ENCODE results near the gene FOXF1.

Gene FOXF1

DNA sequence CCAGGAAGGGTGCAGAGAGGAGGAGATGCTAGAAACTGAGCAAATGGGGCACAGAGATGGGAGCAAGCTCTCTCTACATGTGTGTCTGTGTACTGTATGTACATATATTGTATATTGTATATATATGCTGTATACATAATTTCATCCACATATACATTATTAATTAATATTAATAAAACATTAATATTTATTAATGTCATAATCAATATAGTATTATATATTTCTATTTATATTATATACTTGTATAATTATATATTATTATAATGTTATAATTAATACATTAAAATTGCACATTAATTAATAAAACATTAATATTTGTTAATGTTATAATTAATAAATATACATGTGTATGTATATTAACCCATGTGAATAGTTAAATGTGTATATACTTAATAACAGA is 31.5 kb upstream of the FOXF1 start:
- no peaks in the 10 kb centered on the region for H3K79me2 ChIP-seq (ENCODE audit: control insufficient read depth, low read length)
- H3K4me2 ChIP-seq (ENCODE audit: low read length), result no peak overlapping the region
- TF ChIP-seq EZH2phosphoT487 (IDR thresholded peaks at IDR 0.05; ENCODE audit: borderline replicate concordance, low read length), result no peak
- TF ChIP-seq, protein P1, sequence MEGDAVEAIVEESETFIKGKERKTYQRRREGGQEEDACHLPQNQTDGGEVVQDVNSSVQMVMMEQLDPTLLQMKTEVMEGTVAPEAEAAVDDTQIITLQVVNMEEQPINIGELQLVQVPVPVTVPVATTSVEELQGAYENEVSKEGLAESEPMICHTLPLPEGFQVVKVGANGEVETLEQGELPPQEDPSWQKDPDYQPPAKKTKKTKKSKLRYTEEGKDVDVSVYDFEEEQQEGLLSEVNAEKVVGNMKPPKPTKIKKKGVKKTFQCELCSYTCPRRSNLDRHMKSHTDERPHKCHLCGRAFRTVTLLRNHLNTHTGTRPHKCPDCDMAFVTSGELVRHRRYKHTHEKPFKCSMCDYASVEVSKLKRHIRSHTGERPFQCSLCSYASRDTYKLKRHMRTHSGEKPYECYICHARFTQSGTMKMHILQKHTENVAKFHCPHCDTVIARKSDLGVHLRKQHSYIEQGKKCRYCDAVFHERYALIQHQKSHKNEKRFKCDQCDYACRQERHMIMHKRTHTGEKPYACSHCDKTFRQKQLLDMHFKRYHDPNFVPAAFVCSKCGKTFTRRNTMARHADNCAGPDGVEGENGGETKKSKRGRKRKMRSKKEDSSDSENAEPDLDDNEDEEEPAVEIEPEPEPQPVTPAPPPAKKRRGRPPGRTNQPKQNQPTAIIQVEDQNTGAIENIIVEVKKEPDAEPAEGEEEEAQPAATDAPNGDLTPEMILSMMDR (IDR thresholded peaks at IDR 0.05; ENCODE audit: low read depth, low read length, poor library complexity, severe bottlenecking), result no peak
- H3K4me3 ChIP-seq (ENCODE audit: low read length), result no peak overlapping the region
- H3K9me2 ChIP-seq (replicated peaks; ENCODE audit: control insufficient read depth, low read length), result no peaks in the 10 kb centered on the region
- no peaks in the 10 kb centered on the region for H3K4me1 ChIP-seq (ENCODE audit: control insufficient read depth, low read length)
- no peaks in the 10 kb centered on the region for H3F3A ChIP-seq (ENCODE audit: control insufficient read depth, insufficient read depth)
- no peaks in the 10 kb centered on the region for H4K20me1 ChIP-seq (ENCODE audit: control insufficient read depth, insufficient read depth, low read depth, low read length)
- no peaks in the 10 kb centered on the region for H3K36me3 ChIP-seq (ENCODE audit: control insufficient read depth, low read length)
- H3K9me3 ChIP-seq (ENCODE audit: control insufficient read depth, insufficient read depth, low read length), result no peaks in the 10 kb centered on the region
- no peak overlapping the region for H3K27ac ChIP-seq (ENCODE audit: low read depth, low read length)
- no peaks in the 10 kb centered on the region for H3K27me3 ChIP-seq (ENCODE audit: control insufficient read depth, low read length)

DNA sequence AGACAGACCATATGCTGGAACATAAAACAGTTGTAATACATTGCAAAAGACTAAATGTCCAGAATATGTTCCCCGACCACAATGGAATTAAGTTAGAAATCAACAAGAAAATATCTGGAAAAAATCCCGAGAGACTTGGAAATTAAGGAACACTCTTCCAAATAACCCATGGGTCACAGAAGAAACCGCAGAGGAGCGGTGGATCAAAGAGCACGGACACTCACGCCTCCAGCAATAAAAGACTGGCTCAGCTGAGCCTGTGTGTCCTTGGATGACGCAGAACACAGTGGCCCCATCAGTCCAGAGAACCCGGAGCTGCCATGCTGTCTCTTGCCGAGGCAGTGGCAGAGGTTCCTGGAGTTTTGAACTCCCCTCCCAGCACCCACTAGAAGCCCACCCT is 30.9 kb upstream of the FOXF1 start:
- Histone ChIP-seq H3K9me2 (replicated peaks; ENCODE audit: control insufficient read depth, low read length) (no peaks in the 10 kb centered on the region), H3K79me2 (ENCODE audit: control insufficient read depth, low read length) (no peaks in the 10 kb centered on the region), H3K4me3 (ENCODE audit: low read length) (no peak overlapping the region), H3F3A (ENCODE audit: control insufficient read depth, insufficient read depth) (no peaks in the 10 kb centered on the region), H3K27ac (ENCODE audit: low read depth, low read length) (no peak overlapping the region), H3K27me3 (ENCODE audit: control insufficient read depth, low read length) (no peaks in the 10 kb centered on the region), H4K20me1 (ENCODE audit: control insufficient read depth, insufficient read depth, low read depth, low read length) (no peaks in the 10 kb centered on the region), H3K36me3 (ENCODE audit: control insufficient read depth, low read length) (no peaks in the 10 kb centered on the region), H3K4me1 (ENCODE audit: control insufficient read depth, low read length) (no peaks in the 10 kb centered on the region), H3K9me3 (ENCODE audit: control insufficient read depth, insufficient read depth, low read length) (no peaks in the 10 kb centered on the region), H3K4me2 (ENCODE audit: low read length) (no peak overlapping the region)
- TF ChIP-seq, protein P1 (IDR thresholded peaks at IDR 0.05; ENCODE audit: low read depth, low read length, poor library complexity, severe bottlenecking), result no peak
- no peak for TF ChIP-seq EZH2phosphoT487 (IDR thresholded peaks at IDR 0.05; ENCODE audit: borderline replicate concordance, low read length)

DNA sequence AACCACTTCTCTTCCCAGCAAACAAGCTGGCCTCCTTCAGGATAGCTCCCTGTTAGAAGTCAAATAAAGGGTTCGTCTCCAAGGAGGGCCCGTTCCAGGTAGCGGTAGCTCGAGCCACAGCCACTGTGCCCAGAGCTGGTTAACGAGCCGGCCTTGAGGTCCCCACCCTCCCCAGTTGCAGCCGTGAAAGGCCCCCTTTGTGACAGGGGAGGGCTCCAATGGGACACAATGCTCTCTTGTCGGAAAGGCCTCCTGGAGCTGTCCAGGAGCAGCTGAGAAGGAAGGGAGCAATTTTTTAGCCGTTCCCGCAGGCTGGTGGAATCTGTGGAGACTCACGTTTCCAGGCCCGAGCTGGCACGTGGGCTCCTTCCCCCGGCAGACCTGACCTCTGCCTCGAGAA is 29.9 kb upstream of the FOXF1 start:
- Histone ChIP-seq H3K4me1 (ENCODE audit: control insufficient read depth, low read length) (no peaks in the 10 kb centered on the region), H3F3A (ENCODE audit: control insufficient read depth, insufficient read depth) (no peaks in the 10 kb centered on the region), H3K4me3 (ENCODE audit: low read length) (no peak overlapping the region), H4K20me1 (ENCODE audit: control insufficient read depth, insufficient read depth, low read depth, low read length) (no peaks in the 10 kb centered on the region), H3K9me2 (replicated peaks; ENCODE audit: control insufficient read depth, low read length) (no peaks in the 10 kb centered on the region), H3K79me2 (ENCODE audit: control insufficient read depth, low read length) (no peaks in the 10 kb centered on the region), H3K36me3 (ENCODE audit: control insufficient read depth, low read length) (no peaks in the 10 kb centered on the region), H3K27me3 (ENCODE audit: control insufficient read depth, low read length) (no peaks in the 10 kb centered on the region), H3K9me3 (ENCODE audit: control insufficient read depth, insufficient read depth, low read length) (no peaks in the 10 kb centered on the region), H3K4me2 (ENCODE audit: low read length) (no peak overlapping the region), H3K27ac (ENCODE audit: low read depth, low read length) (no peak overlapping the region)
- TF ChIP-seq, protein P1 (IDR thresholded peaks at IDR 0.05; ENCODE audit: low read depth, low read length, poor library complexity, severe bottlenecking), result no peak
- TF ChIP-seq EZH2phosphoT487 (IDR thresholded peaks at IDR 0.05; ENCODE audit: borderline replicate concordance, low read length), result no peak

DNA sequence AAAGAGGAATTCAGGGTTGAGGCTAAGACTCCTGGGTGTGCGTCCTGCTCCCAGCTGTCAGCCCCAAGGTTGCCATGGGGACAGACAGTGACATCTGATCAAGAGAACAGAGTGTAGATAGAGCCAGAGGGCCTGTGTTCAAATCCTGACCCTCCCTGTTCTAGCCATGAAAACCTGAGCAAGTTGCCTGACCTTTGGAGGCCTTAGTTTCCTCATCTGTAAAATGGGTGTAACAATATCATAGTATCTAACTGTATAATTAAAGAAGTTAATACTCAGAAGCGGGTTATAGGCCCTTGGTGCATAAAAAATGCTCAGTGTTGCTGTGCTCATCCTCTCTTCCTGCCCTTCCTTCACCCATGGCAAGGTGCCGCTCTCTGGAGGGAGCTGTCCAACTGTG is 28.7 kb upstream of the FOXF1 start:
- TF ChIP-seq, protein P1 (IDR thresholded peaks at IDR 0.05; ENCODE audit: low read depth, low read length, poor library complexity, severe bottlenecking), result no peak
- no peak for TF ChIP-seq EZH2phosphoT487 (IDR thresholded peaks at IDR 0.05; ENCODE audit: borderline replicate concordance, low read length)
- Histone ChIP-seq H3K79me2 (ENCODE audit: control insufficient read depth, low read length) (no peaks in the 10 kb centered on the region), H3K4me1 (ENCODE audit: control insufficient read depth, low read length) (no peaks in the 10 kb centered on the region), H3K27ac (ENCODE audit: low read depth, low read length) (no peak overlapping the region), H3K36me3 (ENCODE audit: control insufficient read depth, low read length) (no peaks in the 10 kb centered on the region), H3K27me3 (ENCODE audit: control insufficient read depth, low read length) (no peaks in the 10 kb centered on the region), H3K4me3 (ENCODE audit: low read length) (no peak overlapping the region), H3K9me3 (ENCODE audit: control insufficient read depth, insufficient read depth, low read length) (no peaks in the 10 kb centered on the region), H3K9me2 (replicated peaks; ENCODE audit: control insufficient read depth, low read length) (no peaks in the 10 kb centered on the region), H3F3A (ENCODE audit: control insufficient read depth, insufficient read depth) (no peaks in the 10 kb centered on the region), H3K4me2 (ENCODE audit: low read length) (no peak overlapping the region), H4K20me1 (ENCODE audit: control insufficient read depth, insufficient read depth, low read depth, low read length) (no peaks in the 10 kb centered on the region)
